HEK293 (cell line): ENCODE data around the gene LOXL1.

Source experiments
- CTCF ChIP-seq: fragments of 450-650 bp; formaldehyde crosslinking; IDR thresholded peaks from 2 replicates; pipeline ENCODE4 v1.5.1; 2016; ENCODE audit warnings: missing biosample characterization, missing genetic modification characterization
- HOXA7 ChIP-seq: sonication (generic); formaldehyde crosslinking; IDR thresholded peaks from 2 replicates; pipeline ENCODE4 v1.8.1; 2022; ENCODE audit warnings: missing genetic modification reagents, borderline replicate concordance
- MEIS1 ChIP-seq: sonication (generic); formaldehyde crosslinking; IDR thresholded peaks from 2 replicates; pipeline ENCODE4 v1.8.1; 2022; ENCODE audit warnings: missing genetic modification reagents, mild to moderate bottlenecking, borderline replicate concordance
- PRDM10 ChIP-seq: fragments of 450-650 bp; formaldehyde crosslinking; IDR thresholded peaks from 2 replicates; pipeline ENCODE4 v1.5.1; 2016; ENCODE audit warnings: missing biosample characterization, missing genetic modification characterization
- TCF7L2 ChIP-seq: IDR thresholded peaks from 2 replicates; pipeline ENCODE4 v1.6.1; 2011; ENCODE audit warnings: low read depth, mild to moderate bottlenecking, inconsistent platforms, low read length, moderate library complexity, borderline replicate concordance
- ZBTB10 ChIP-seq: fragments of 450-650 bp; formaldehyde crosslinking; IDR thresholded peaks from 2 replicates; pipeline ENCODE4 v1.5.1; 2016; ENCODE audit warnings: missing biosample characterization, missing genetic modification characterization
- ZBTB20 ChIP-seq: fragments of 450-650 bp; formaldehyde crosslinking; IDR thresholded peaks from 2 replicates; pipeline ENCODE4 v1.5.1; 2016; ENCODE audit warnings: missing biosample characterization, missing genetic modification characterization
- ZNF132 ChIP-seq: fragments of 450-650 bp; formaldehyde crosslinking; IDR thresholded peaks from 2 replicates; pipeline ENCODE4 v1.5.1; 2017; ENCODE audit warnings: missing biosample characterization, missing genetic modification characterization, borderline replicate concordance
- ZNF174 ChIP-seq: fragments of 450-650 bp; formaldehyde crosslinking; IDR thresholded peaks from 2 replicates; pipeline ENCODE4 v1.5.0; 2017; ENCODE audit warnings: missing biosample characterization, mild to moderate bottlenecking, missing genetic modification characterization
- ZNF426 ChIP-seq: fragments of 450-650 bp; formaldehyde crosslinking; IDR thresholded peaks from 2 replicates; pipeline ENCODE4 v1.5.1; 2017; ENCODE audit warnings: missing biosample characterization, missing genetic modification characterization, mild to moderate bottlenecking, inconsistent platforms, moderate library complexity
- ZNF558 ChIP-seq: fragments of 450-650 bp; formaldehyde crosslinking; IDR thresholded peaks from 2 replicates; pipeline ENCODE4 v1.5.1; 2016; ENCODE audit warnings: missing biosample characterization, missing genetic modification characterization
- ZNF707 ChIP-seq: fragments of 450-650 bp; formaldehyde crosslinking; IDR thresholded peaks from 2 replicates; pipeline ENCODE4 v1.5.1; 2016; ENCODE audit warnings: missing biosample characterization, missing genetic modification characterization
- ZNF830 ChIP-seq: fragments of 450-650 bp; IDR thresholded peaks from 2 replicates; pipeline ENCODE4 v1.5.0; 2018; ENCODE audit warnings: missing biosample characterization, missing genetic modification characterization, low read depth, mild to moderate bottlenecking, moderate library complexity

GRCh38 chr15:73892446-73893226, 33.6 kb upstream of the LOXL1 start:
- TF ChIP-seq TCF7L2: no peak
- TF ChIP-seq CTCF: no peak
- no peak for TF ChIP-seq ZBTB20 (tag by site-specific recombination)
- no peak for TF ChIP-seq PRDM10 (tag by site-specific recombination)
- TF ChIP-seq ZNF830 (tag by site-specific recombination): no peak
- no peak for TF ChIP-seq ZNF426 (tag by site-specific recombination)
- no peak for TF ChIP-seq ZNF707
- no peak for TF ChIP-seq ZNF132
- TF ChIP-seq ZNF174: no peak
- no peak for TF ChIP-seq ZNF558 (tag by site-specific recombination)
- no peak for TF ChIP-seq ZBTB10 (tag by site-specific recombination)
- no peak for TF ChIP-seq MEIS1 (CRISPR knock-in tag)
- TF ChIP-seq HOXA7 (CRISPR knock-in tag): no peak
